Gastroesophageal sphincter (tissue), 3 donors: ENCODE results near the gene HACD1.
"Not testable (repeated sequence)": the region's sequence is repeated elsewhere in the genome, so short reads cannot be mapped to it uniquely, and the experiment has no call there.

ENCODE experiments used
- POLR2A ChIP-seq, 2 donors: fragments of 450-650 bp; IDR thresholded peaks; one replicate each; pipeline ENCODE4 v1.6.1; 2017; ENCODE audit warnings: antibody characterized with exemption in 2 of 2, mild to moderate bottlenecking in 2 of 2, moderate library complexity in 1 of 2
- POLR2AphosphoS5 ChIP-seq: sonication (generic); formaldehyde crosslinking; IDR thresholded peaks from one replicate; pipeline ENCODE4 v1.6.1; 2017; ENCODE audit warnings: antibody characterized with exemption
- TF ChIP-seq, protein P1 (sequence below), 4 experiments: fragments of 200-600 bp in 2 of 4; fragments of 450-650 bp in 2 of 4; sonication (generic) in 1 of 4; IDR thresholded peaks; one replicate each; pipeline ENCODE4 v1.5.1; 2017 to 2019; ENCODE audit warnings: antibody characterized with exemption in 4 of 4, mild to moderate bottlenecking in 2 of 4, moderate library complexity in 2 of 4

DNA sequence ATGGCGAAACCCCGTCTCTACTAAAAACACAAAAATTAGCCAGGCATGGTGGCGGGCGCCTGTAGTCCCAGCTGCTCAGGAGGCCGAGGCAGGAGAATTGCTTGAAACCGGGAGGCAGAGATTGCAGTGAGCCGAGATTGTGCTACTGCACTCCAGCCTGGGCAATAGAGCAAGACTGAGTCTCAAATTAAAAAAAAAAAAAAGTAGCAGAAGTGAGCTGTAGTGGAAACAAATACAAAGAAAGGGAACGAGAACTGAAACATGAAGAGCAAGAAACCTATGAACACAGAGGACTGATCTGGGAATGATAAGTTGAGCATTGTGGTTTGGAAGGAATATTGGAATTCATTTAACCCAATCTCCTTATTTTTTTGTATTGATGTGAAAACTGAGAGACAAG lies 15.4 kb upstream of the HACD1 start:
- not testable (repeated sequence) for TF ChIP-seq POLR2A (IDR thresholded peaks at IDR 0.05); POLR2AphosphoS5
- TF ChIP-seq, protein P1, sequence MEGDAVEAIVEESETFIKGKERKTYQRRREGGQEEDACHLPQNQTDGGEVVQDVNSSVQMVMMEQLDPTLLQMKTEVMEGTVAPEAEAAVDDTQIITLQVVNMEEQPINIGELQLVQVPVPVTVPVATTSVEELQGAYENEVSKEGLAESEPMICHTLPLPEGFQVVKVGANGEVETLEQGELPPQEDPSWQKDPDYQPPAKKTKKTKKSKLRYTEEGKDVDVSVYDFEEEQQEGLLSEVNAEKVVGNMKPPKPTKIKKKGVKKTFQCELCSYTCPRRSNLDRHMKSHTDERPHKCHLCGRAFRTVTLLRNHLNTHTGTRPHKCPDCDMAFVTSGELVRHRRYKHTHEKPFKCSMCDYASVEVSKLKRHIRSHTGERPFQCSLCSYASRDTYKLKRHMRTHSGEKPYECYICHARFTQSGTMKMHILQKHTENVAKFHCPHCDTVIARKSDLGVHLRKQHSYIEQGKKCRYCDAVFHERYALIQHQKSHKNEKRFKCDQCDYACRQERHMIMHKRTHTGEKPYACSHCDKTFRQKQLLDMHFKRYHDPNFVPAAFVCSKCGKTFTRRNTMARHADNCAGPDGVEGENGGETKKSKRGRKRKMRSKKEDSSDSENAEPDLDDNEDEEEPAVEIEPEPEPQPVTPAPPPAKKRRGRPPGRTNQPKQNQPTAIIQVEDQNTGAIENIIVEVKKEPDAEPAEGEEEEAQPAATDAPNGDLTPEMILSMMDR (IDR thresholded peaks at IDR 0.05), result not testable (repeated sequence)
